HCT116 (cell line): ENCODE measurements around the gene CD69. TPM values are rescaled to one million over a fixed set of nuclear protein-coding genes. Genes with fewer than 3 reads are reported as not detected.

ENCODE experiments used
- ATAC-seq: fragments of 200-7000 bp; cut with Tn5 transposase; 2 replicates; pipeline ENCODE4 v1.9.1; 2020; ENCODE audit warnings: mild to moderate bottlenecking, moderate library complexity
- BruUV-seq: library from RNA; stranded (reverse); fragments of 400-500 nt; replicated peaks from 2 replicates; lab custom pipeline; 2021; lab: Mats Ljungman, UMichigan
- CTCF ChIA-PET: fragments of 300-600 bp; sonication (Branson Sonifier 250); formaldehyde crosslinking; loops from one replicate; lab custom pipeline; 2021; ENCODE audit warnings: antibody characterized with exemption; lab: Charles Lee
- POLR2A ChIA-PET: fragments of 300-600, 350-600 bp; sonication (Branson Sonifier 250); formaldehyde crosslinking; loops from one replicate; lab custom pipeline; 2021; ENCODE audit warnings: antibody characterized with exemption; lab: Charles Lee
- RAD21 ChIA-PET, 2 experiments: fragments of 300-600 bp; sonication (Branson Sonifier 250); formaldehyde crosslinking; loops; one replicate each; lab custom pipeline; 2023; ENCODE audit warnings: low total read pairs in 2 of 2; ENCODE audit not compliant: uncharacterized antibody in 2 of 2, unreplicated experiment in 2 of 2, low non-redundant PET in 1 of 2; lab: Charles Lee
- DNase-seq: peaks from one replicate; pipeline ENCODE4 v3.0.0-alpha.2; 2010; ENCODE audit warnings: low read depth, low spot score
- H2AFZ ChIP-seq: fragments of 200-600 bp; shearing (Covaris generic), sonication (generic); 2 replicates; pipeline ENCODE4 v1.6.1; 2017; ENCODE audit warnings: low read depth, mixed run types, mixed read lengths, antibody characterized with exemption, low read length; ENCODE audit not compliant: poor library complexity, severe bottlenecking
- H3K27ac ChIP-seq: 2 replicates; pipeline ENCODE4 v1.5.1; 2012; ENCODE audit warnings: low read depth, low read length
- H3K27me3 ChIP-seq: fragments of 200-600 bp; sonication (generic); 2 replicates; pipeline ENCODE4 v1.6.1; 2016; ENCODE audit warnings: mixed run types, low read length, mixed read lengths; ENCODE audit not compliant: insufficient read depth
- H3K36me3 ChIP-seq, 2 experiments: fragments of 200-500 bp in 1 of 2; fragments of 200-600 bp in 1 of 2; sonication (Bioruptor generic) in 1 of 2; sonication (generic) in 1 of 2; 2 replicates each; pipeline versions ENCODE4 v1.5.1 to v1.6.1; 2014 to 2016; ENCODE audit warnings: low read length in 2 of 2, inconsistent platforms in 1 of 2, mixed read lengths in 1 of 2, mixed run types in 1 of 2; ENCODE audit not compliant: insufficient read depth in 2 of 2, control insufficient read depth in 1 of 2
- H3K4me1 ChIP-seq, 2 experiments: fragments of 200-600 bp in 1 of 2; sonication (generic) in 1 of 2; 2 replicates each; pipeline versions ENCODE4 v1.5.1 to v1.6.1; 2012 to 2017; ENCODE audit warnings: low read length in 2 of 2, inconsistent platforms in 1 of 2, mild to moderate bottlenecking in 1 of 2, mixed read lengths in 1 of 2, mixed run types in 1 of 2, moderate library complexity in 1 of 2; ENCODE audit not compliant: insufficient read depth in 2 of 2, control insufficient read depth in 1 of 2
- H3K4me2 ChIP-seq: fragments of 200-600 bp; sonication (generic); 2 replicates; pipeline ENCODE4 v1.6.1; 2017; ENCODE audit warnings: mixed run types, low read length, mixed read lengths
- H3K4me3 ChIP-seq, 2 experiments: fragments of 200-600 bp in 1 of 2; sonication (generic) in 1 of 2; replicated peaks in 1 of 2; 2 replicates each; pipeline ENCODE4 v1.5.1; 2011 to 2016; ENCODE audit warnings: low read length in 2 of 2, control low read depth in 1 of 2, low read depth in 1 of 2, mild to moderate bottlenecking in 1 of 2, mixed read lengths in 1 of 2, mixed run types in 1 of 2
- H3K79me2 ChIP-seq: fragments of 200-600 bp; sonication (generic); 2 replicates; pipeline ENCODE4 v1.6.1; 2017; ENCODE audit warnings: mild to moderate bottlenecking, mixed run types, low read length, moderate library complexity, mixed read lengths; ENCODE audit not compliant: insufficient read depth
- H3K9ac ChIP-seq: fragments of 200-600 bp; sonication (generic); 2 replicates; pipeline ENCODE4 v1.6.1; 2016; ENCODE audit warnings: low read length, mixed read lengths
- H3K9me2 ChIP-seq: fragments of 200-600 bp; sonication (generic), shearing (Covaris generic); 2 replicates; pipeline ENCODE4 v1.6.1; 2017; ENCODE audit warnings: mixed run types, mild to moderate bottlenecking, moderate library complexity; ENCODE audit not compliant: insufficient read depth
- H3K9me3 ChIP-seq, 2 experiments: fragments of 200-500 bp in 1 of 2; fragments of 200-600 bp in 1 of 2; sonication (Bioruptor generic) in 1 of 2; sonication (generic) in 1 of 2; 2 replicates each; pipeline ENCODE4 v1.6.1; 2014 to 2017; ENCODE audit warnings: low read length in 2 of 2, mixed read lengths in 2 of 2, inconsistent platforms in 1 of 2, low read depth in 1 of 2, mild to moderate bottlenecking in 1 of 2, mixed run types in 1 of 2, moderate library complexity in 1 of 2; ENCODE audit not compliant: control insufficient read depth in 1 of 2, insufficient read depth in 1 of 2
- H4K20me1 ChIP-seq: fragments of 200-600 bp; sonication (generic), shearing (Covaris generic); 2 replicates; pipeline ENCODE4 v1.6.1; 2017; ENCODE audit warnings: mixed run types, mild to moderate bottlenecking, moderate library complexity; ENCODE audit not compliant: insufficient read depth
- CBX3 ChIP-seq: IDR thresholded peaks from 2 replicates; pipeline ENCODE4 v1.6.1; 2012; ENCODE audit warnings: low read depth
- CEBPB ChIP-seq: IDR thresholded peaks from 2 replicates; pipeline ENCODE4 v1.6.1; 2012; ENCODE audit warnings: low read depth
- CTCF ChIP-seq, 3 experiments: fragments of 200-600 bp in 1 of 3; sonication (generic) in 1 of 3; IDR thresholded peaks in 2 of 3; conservative IDR thresholded peaks in 1 of 3; 2 replicates each; pipeline ENCODE4 v1.5.1; 2012 to 2017; ENCODE audit warnings: low read depth in 2 of 3, low read length in 2 of 3, antibody characterized with exemption in 1 of 3, borderline replicate concordance in 1 of 3, control low read depth in 1 of 3, mild to moderate bottlenecking in 1 of 3, mixed read lengths in 1 of 3, mixed run types in 1 of 3, moderate library complexity in 1 of 3; ENCODE audit not compliant: insufficient read depth in 1 of 3
- EGR1 ChIP-seq: IDR thresholded peaks from 2 replicates; pipeline ENCODE4 v1.6.1; 2012; ENCODE audit warnings: low read depth
- ELF1 ChIP-seq: IDR thresholded peaks from 2 replicates; pipeline ENCODE4 v1.6.1; 2012; ENCODE audit warnings: low read depth, borderline replicate concordance
- EZH2 ChIP-seq: fragments of 200-600 bp; sonication (generic); IDR thresholded peaks from 2 replicates; pipeline ENCODE4 v1.6.1; 2017; ENCODE audit warnings: antibody characterized with exemption, mixed run types
- EZH2phosphoT487 ChIP-seq: fragments of 200-600 bp; IDR thresholded peaks from 2 replicates; pipeline ENCODE4 v1.6.1; 2018; ENCODE audit warnings: antibody characterized with exemption, borderline replicate concordance
- MAX ChIP-seq: IDR thresholded peaks from 2 replicates; pipeline ENCODE4 v1.6.1; 2012
- POLR2A ChIP-seq: IDR thresholded peaks from 2 replicates; pipeline ENCODE4 v1.7.0; 2011; ENCODE audit warnings: borderline replicate concordance; ENCODE audit not compliant: insufficient read depth, insufficient read length; ENCODE audit errors: extremely low read depth
- POLR2AphosphoS5 ChIP-seq: IDR thresholded peaks from 2 replicates; pipeline ENCODE4 v1.6.1; 2011; ENCODE audit warnings: mild to moderate bottlenecking, low read depth, low read length, moderate library complexity
- RAD21 ChIP-seq: IDR thresholded peaks from 2 replicates; pipeline ENCODE4 v1.6.1; 2012; ENCODE audit warnings: low read depth, mild to moderate bottlenecking
- SIN3A ChIP-seq: IDR thresholded peaks from 2 replicates; pipeline ENCODE4 v1.6.1; 2012; ENCODE audit warnings: low read depth
- SP1 ChIP-seq: IDR thresholded peaks from 2 replicates; pipeline ENCODE4 v1.6.1; 2012; ENCODE audit warnings: low read depth
- SRF ChIP-seq: IDR thresholded peaks from 2 replicates; pipeline ENCODE4 v1.6.1; 2012; ENCODE audit warnings: low read depth
- TCF7L2 ChIP-seq: IDR thresholded peaks from 2 replicates; pipeline ENCODE4 v1.7.0; 2011; ENCODE audit warnings: borderline replicate concordance, inconsistent platforms; ENCODE audit not compliant: insufficient read depth, insufficient read length; ENCODE audit errors: extremely low read depth
- ZFX ChIP-seq: fragments of 450-650 bp; IDR thresholded peaks from 2 replicates; pipeline ENCODE4 v1.6.1; 2017
- ZNF274 ChIP-seq: fragments of 200-500 bp; sonication (Bioruptor generic); IDR thresholded peaks from 2 replicates; pipeline ENCODE4 v1.6.1; 2014; ENCODE audit warnings: mild to moderate bottlenecking, low read depth, low read length, inconsistent platforms
- intact Hi-C: fragments of 100-400 bp; cut with micrococcal nuclease; formaldehyde crosslinking; loops from 2 replicates; pipeline ENCODE4 v1.10.0; 2022
- total RNA-seq: library from RNA; stranded (reverse); gene quantifications from one replicate; pipeline ENCODE4 v1.2.1, GENCODE V29; 2021; ENCODE audit not compliant: unreplicated experiment
- TF ChIP-seq, protein P1 (sequence below): IDR thresholded peaks from 2 replicates; pipeline ENCODE4 v1.6.1; 2012; ENCODE audit warnings: low read depth
- TF ChIP-seq, protein P2 (sequence below): IDR thresholded peaks from 2 replicates; pipeline ENCODE4 v1.6.1; 2011; ENCODE audit warnings: mild to moderate bottlenecking, low read length, moderate library complexity; ENCODE audit not compliant: insufficient replicate concordance; ENCODE audit errors: extremely low read depth
- TF ChIP-seq, protein P3 (sequence below): IDR thresholded peaks from 2 replicates; pipeline ENCODE4 v1.6.1; 2012

CD69 gene
- total RNA-seq, 1 experiment from 2014 or later = not detected

GRCh38 chr12:9782547-9783382 is 22.1 kb upstream of the CD69 start:
- no peak overlapping the region for H2AFZ ChIP-seq
- H4K20me1 ChIP-seq = 0 out of 2 replicates have a peak, but pooled peaks cover 3% of the 10 kb centered on the region
- no TSS peak for BruUV-seq
- H3K36me3 ChIP-seq = no peaks in the 10 kb centered on the region
- peaks cover 63% of the 10 kb centered on the region for H3K27me3 ChIP-seq
- H3K9me2 ChIP-seq = no peaks in the 10 kb centered on the region
- POLR2A ChIA-PET = no interaction called here
- no peak overlapping the region for H3K4me3 ChIP-seq
- no peak overlapping the region for H3K4me2 ChIP-seq
- no peak for ATAC-seq
- no peak for TF ChIP-seq ZNF274
- TF ChIP-seq POLR2AphosphoS5 = no peak
- no peak for TF ChIP-seq CEBPB
- no peak for TF ChIP-seq CBX3
- no peak for TF ChIP-seq EZH2phosphoT487
- TF ChIP-seq SIN3A = no peak
- TF ChIP-seq MAX = no peak
- TF ChIP-seq, protein P1, sequence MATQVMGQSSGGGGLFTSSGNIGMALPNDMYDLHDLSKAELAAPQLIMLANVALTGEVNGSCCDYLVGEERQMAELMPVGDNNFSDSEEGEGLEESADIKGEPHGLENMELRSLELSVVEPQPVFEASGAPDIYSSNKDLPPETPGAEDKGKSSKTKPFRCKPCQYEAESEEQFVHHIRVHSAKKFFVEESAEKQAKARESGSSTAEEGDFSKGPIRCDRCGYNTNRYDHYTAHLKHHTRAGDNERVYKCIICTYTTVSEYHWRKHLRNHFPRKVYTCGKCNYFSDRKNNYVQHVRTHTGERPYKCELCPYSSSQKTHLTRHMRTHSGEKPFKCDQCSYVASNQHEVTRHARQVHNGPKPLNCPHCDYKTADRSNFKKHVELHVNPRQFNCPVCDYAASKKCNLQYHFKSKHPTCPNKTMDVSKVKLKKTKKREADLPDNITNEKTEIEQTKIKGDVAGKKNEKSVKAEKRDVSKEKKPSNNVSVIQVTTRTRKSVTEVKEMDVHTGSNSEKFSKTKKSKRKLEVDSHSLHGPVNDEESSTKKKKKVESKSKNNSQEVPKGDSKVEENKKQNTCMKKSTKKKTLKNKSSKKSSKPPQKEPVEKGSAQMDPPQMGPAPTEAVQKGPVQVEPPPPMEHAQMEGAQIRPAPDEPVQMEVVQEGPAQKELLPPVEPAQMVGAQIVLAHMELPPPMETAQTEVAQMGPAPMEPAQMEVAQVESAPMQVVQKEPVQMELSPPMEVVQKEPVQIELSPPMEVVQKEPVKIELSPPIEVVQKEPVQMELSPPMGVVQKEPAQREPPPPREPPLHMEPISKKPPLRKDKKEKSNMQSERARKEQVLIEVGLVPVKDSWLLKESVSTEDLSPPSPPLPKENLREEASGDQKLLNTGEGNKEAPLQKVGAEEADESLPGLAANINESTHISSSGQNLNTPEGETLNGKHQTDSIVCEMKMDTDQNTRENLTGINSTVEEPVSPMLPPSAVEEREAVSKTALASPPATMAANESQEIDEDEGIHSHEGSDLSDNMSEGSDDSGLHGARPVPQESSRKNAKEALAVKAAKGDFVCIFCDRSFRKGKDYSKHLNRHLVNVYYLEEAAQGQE = no peak
- no peak for TF ChIP-seq RAD21
- TF ChIP-seq EGR1 = no peak
- no peak for TF ChIP-seq ELF1
- TF ChIP-seq SRF = no peak
- no peak for TF ChIP-seq POLR2A
- no peak for TF ChIP-seq SP1
- TF ChIP-seq CTCF (IDR thresholded peaks at IDR 0.05 in 2 of 3, conservative IDR thresholded peaks at IDR 0.05 in 1 of 3; ENCODE audit: borderline replicate concordance in 1 of 3, insufficient read depth in 1 of 3, low read depth in 2 of 3, low read length in 2 of 3) = no peak
- TF ChIP-seq, protein P2, sequence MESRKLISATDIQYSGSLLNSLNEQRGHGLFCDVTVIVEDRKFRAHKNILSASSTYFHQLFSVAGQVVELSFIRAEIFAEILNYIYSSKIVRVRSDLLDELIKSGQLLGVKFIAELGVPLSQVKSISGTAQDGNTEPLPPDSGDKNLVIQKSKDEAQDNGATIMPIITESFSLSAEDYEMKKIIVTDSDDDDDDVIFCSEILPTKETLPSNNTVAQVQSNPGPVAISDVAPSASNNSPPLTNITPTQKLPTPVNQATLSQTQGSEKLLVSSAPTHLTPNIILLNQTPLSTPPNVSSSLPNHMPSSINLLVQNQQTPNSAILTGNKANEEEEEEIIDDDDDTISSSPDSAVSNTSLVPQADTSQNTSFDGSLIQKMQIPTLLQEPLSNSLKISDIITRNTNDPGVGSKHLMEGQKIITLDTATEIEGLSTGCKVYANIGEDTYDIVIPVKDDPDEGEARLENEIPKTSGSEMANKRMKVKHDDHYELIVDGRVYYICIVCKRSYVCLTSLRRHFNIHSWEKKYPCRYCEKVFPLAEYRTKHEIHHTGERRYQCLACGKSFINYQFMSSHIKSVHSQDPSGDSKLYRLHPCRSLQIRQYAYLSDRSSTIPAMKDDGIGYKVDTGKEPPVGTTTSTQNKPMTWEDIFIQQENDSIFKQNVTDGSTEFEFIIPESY = no peak
- TF ChIP-seq ZFX = no peak
- no peak for TF ChIP-seq TCF7L2
- TF ChIP-seq, protein P3, sequence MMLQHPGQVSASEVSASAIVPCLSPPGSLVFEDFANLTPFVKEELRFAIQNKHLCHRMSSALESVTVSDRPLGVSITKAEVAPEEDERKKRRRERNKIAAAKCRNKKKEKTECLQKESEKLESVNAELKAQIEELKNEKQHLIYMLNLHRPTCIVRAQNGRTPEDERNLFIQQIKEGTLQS = no peak
- no peak for TF ChIP-seq EZH2
- no peaks in the 10 kb centered on the region for H3K4me1 ChIP-seq
- CTCF ChIA-PET = no interaction called here
- RAD21 ChIA-PET = no interaction called here
- intact Hi-C loops = no loop called here
- no peak overlapping the region for H3K9ac ChIP-seq
- H3K79me2 ChIP-seq = no peaks in the 10 kb centered on the region
- no peaks in the 10 kb centered on the region for H3K9me3 ChIP-seq
- DNase-seq = no peak
- no peak overlapping the region for H3K27ac ChIP-seq
